Breast epithelium (tissue), 4 donors: ENCODE results near the gene TMEM176B. TPM values are rescaled to one million over a fixed set of nuclear protein-coding genes. Genes with fewer than 3 reads are reported as not detected.

ENCODE experiments used
- DNase-seq, 2 donors: peaks; one replicate each; pipeline ENCODE4 v3.0.0-alpha.2; 2019; ENCODE audit warnings: low spot score in 2 of 2
- H3K27ac ChIP-seq, 2 donors: fragments of 200-600 bp; sonication (generic) in 1 of 2; one replicate each; pipeline ENCODE4 v1.5.1; 2016 to 2019; ENCODE audit warnings: mild to moderate bottlenecking in 1 of 2
- H3K27me3 ChIP-seq, 2 donors: fragments of 200-600 bp; sonication (generic) in 1 of 2; one replicate each; pipeline versions ENCODE4 v1.5.1 to v1.6.0; 2017 to 2019; ENCODE audit warnings: control low read depth in 1 of 2, mild to moderate bottlenecking in 1 of 2
- H3K36me3 ChIP-seq: fragments of 200-600 bp; one replicate; pipeline ENCODE4 v1.5.1; 2019
- H3K4me1 ChIP-seq, 2 donors: fragments of 200-600 bp; sonication (generic); one replicate each; pipeline ENCODE4 v1.5.1; 2016 to 2019; ENCODE audit warnings: control low read depth in 1 of 2
- H3K4me3 ChIP-seq, 3 donors: fragments of 200-600 bp; sonication (generic); 1 replicate in 2 of 3; 2 replicates in 1 of 3; pipeline ENCODE4 v1.5.1; 2016 to 2019; ENCODE audit warnings: mild to moderate bottlenecking in 3 of 3, moderate library complexity in 2 of 3
- H3K9me3 ChIP-seq, 2 donors: fragments of 200-600 bp; sonication (generic) in 1 of 2; one replicate each; pipeline ENCODE4 v1.5.1; 2016 to 2019; ENCODE audit warnings: control low read depth in 1 of 2
- POLR2A ChIP-seq: fragments of 450-650 bp; IDR thresholded peaks from one replicate; pipeline ENCODE4 v1.6.1; 2016; ENCODE audit warnings: antibody characterized with exemption, mild to moderate bottlenecking, moderate library complexity
- POLR2AphosphoS5 ChIP-seq, 3 donors: sonication (generic); formaldehyde crosslinking; IDR thresholded peaks; one replicate each; pipeline ENCODE4 v1.6.1; 2017; ENCODE audit warnings: antibody characterized with exemption in 3 of 3
- intact Hi-C: fragments of 100-400 bp; cut with DNase I; formaldehyde crosslinking; loops from one replicate; pipeline ENCODE4 v1.15.1; 2023; ENCODE audit warnings: low total_unique reads
- total RNA-seq, 3 donors: library from RNA; depleted of rRNA; stranded (reverse); fragments of >200 nt; gene quantifications; one replicate each; pipeline ENCODE4 v1.1.0, GENCODE V29; 2016
- TF ChIP-seq, protein P1 (sequence below), 3 donors: fragments of 450-650 bp; IDR thresholded peaks; one replicate each; pipeline ENCODE4 v1.5.1; 2016 to 2017; ENCODE audit warnings: antibody characterized with exemption in 3 of 3, mild to moderate bottlenecking in 3 of 3, moderate library complexity in 3 of 3

Gene TMEM176B
- total RNA-seq, 3 donors from 2014 or later, result 49.1 to 105 (median 75.5) TPM

DNA sequence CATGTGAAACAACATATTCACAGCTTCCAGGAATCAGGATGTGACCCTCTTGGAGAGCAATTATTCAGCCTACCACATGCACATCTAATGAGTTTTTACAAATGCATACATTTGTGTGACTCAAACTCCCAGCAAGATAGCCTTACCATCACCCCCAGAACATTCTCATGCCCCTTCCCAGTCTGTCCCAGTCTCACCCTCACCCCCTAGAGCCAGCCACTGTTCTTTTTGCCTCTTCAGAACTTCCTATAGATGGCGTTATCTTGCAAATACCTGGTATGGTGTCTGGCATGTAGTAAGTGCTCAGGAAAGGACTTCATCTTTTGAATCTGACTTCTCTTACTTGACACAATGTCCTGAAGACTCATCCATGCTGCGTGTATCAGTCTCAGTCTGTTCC, 28.2 kb upstream of the TMEM176B start:
- DNase-seq, result no peak
- no peaks in the 10 kb centered on the region for H3K27me3 ChIP-seq
- H3K4me1 ChIP-seq, result no peaks in the 10 kb centered on the region
- H3K4me3 ChIP-seq, result no peak overlapping the region
- no peaks in the 10 kb centered on the region for H3K9me3 ChIP-seq
- no peaks in the 10 kb centered on the region for H3K36me3 ChIP-seq
- H3K27ac ChIP-seq, result no peak overlapping the region
- TF ChIP-seq, protein P1, sequence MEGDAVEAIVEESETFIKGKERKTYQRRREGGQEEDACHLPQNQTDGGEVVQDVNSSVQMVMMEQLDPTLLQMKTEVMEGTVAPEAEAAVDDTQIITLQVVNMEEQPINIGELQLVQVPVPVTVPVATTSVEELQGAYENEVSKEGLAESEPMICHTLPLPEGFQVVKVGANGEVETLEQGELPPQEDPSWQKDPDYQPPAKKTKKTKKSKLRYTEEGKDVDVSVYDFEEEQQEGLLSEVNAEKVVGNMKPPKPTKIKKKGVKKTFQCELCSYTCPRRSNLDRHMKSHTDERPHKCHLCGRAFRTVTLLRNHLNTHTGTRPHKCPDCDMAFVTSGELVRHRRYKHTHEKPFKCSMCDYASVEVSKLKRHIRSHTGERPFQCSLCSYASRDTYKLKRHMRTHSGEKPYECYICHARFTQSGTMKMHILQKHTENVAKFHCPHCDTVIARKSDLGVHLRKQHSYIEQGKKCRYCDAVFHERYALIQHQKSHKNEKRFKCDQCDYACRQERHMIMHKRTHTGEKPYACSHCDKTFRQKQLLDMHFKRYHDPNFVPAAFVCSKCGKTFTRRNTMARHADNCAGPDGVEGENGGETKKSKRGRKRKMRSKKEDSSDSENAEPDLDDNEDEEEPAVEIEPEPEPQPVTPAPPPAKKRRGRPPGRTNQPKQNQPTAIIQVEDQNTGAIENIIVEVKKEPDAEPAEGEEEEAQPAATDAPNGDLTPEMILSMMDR (IDR thresholded peaks at IDR 0.05), result no peak
- no peak for TF ChIP-seq POLR2AphosphoS5 (IDR thresholded peaks at IDR 0.05)
- TF ChIP-seq POLR2A, result no peak
- intact Hi-C loops, result no loop called here

DNA sequence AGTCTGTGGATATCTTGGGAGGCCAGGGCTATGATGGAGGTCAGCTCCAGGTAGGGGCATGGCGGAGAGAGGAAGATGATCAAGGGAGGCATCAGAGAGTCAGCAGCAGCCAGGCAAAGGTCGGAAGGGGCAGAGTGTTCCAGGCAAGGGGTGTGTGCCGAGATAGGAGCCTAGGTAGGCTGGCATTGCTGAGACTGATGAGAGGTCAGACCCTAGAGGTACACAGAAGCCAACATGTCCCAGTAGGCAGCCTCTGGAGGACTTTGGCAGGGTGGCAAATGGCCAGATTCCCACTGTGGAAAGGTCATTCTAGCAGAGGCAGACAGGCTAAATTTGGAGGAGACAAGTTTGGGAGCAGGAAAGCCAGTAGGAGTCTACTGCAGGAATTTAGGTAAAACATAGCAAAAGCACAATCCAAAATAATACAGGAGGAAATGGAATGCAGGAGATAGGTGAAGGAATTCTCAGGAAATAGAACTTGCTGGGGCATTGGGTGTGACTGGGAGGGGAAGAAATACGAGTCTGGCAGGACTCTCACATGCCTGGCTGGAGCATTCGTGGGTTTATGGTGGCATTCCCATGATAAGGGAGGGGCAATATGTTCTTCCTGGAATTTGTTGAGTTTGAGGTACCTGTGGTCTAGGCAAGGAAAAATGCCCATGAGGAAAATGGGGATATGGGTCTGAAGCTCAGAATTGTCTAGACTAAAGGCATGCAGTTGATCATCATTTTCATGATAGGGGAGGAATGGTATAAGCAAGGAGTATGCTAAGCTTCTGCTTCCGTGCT, 26.1 kb upstream of the TMEM176B start:
- H3K36me3 ChIP-seq, result no peaks in the 10 kb centered on the region
- no peak for DNase-seq
- H3K27ac ChIP-seq, result no peak overlapping the region
- H3K4me3 ChIP-seq, result no peak overlapping the region
- intact Hi-C loops, result no loop called here
- no peaks in the 10 kb centered on the region for H3K27me3 ChIP-seq
- TF ChIP-seq POLR2AphosphoS5 (IDR thresholded peaks at IDR 0.05), result no peak
- no peak for TF ChIP-seq POLR2A
- TF ChIP-seq, protein P1 (IDR thresholded peaks at IDR 0.05), result no peak
- H3K4me1 ChIP-seq, result no peaks in the 10 kb centered on the region
- no peaks in the 10 kb centered on the region for H3K9me3 ChIP-seq

DNA sequence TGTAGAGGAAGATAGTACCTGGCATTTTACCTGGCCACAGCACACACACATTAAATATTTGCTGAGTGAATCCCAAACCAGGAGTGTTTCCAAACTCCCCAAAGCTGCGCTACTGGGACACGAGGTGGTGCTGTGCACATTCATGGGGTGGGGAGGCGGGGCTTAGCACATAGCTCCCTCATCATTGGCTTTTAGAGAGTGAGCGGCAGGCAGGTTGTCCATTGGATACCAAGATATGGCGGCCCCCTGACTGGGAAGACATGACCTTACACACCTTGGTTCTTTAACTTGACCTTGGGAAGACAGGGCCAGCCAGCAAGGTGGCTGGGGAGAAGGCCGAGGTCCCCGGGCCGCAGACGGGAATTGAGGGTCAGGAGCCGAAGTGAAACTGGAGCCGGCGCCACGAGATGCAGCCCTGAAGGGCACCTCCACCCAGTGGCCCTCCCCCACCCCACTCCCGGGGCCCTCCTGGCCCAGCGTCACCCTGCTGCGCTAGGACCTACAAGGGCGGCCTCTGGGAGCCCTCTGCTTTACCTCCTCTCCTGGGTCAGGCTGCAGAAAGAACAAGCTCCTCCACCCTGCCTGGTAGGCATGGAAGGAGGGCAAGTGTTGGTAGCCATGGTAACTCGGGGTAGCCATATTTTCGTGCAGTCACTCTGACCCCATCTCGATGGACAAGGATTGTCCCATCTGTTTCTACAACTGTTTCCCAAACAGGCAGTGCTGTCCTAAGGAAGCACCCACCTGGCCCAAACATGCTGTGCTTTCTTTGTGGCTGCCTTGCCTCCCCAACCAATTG, 24.4 kb upstream of the TMEM176B start:
- intact Hi-C loops, result no loop called here
- no peak overlapping the region for H3K4me3 ChIP-seq
- H3K36me3 ChIP-seq, result no peaks in the 10 kb centered on the region
- H3K27ac ChIP-seq, result peak overlapping the region in 1 of 2 donors; percentile 12
- no peaks in the 10 kb centered on the region for H3K9me3 ChIP-seq
- H3K4me1 ChIP-seq, result no peaks in the 10 kb centered on the region
- no peaks in the 10 kb centered on the region for H3K27me3 ChIP-seq
- TF ChIP-seq, protein P1 (IDR thresholded peaks at IDR 0.05), result no peak
- TF ChIP-seq POLR2AphosphoS5 (IDR thresholded peaks at IDR 0.05) (no peak), POLR2A (no peak)
- no peak for DNase-seq

DNA sequence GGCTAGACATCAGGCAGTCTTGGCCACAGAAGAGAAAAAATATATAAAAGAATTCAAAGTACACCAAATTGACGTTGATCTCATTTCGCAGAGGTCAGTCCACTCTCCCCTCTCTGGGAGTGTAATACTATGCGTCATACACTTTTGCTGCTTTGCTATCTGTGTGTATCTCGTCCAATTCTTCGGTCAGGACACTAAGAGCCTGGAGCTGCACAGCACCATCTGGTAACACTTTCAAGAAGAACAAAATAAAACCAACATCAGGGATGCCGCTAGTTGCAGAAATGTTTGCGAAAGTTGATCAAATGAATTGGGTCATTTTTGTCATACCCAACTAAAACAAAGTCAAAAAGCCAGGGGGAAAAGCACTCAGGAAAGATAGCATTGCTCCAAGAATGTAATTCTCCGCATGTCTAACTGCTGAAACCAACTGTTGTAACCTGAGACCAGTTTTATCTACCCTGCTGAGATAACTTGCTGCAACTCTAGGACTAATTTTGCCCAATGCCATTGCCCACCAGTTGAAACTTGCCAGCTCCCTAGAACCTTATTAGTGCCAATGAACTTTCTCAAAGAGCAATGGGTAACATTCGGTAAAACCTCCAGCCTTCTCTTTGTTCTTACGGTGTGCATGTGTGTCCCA, 23.4 kb upstream of the TMEM176B start:
- Histone ChIP-seq H3K36me3 (no peaks in the 10 kb centered on the region), H3K27me3 (no peaks in the 10 kb centered on the region), H3K4me3 (no peak overlapping the region), H3K4me1 (no peaks in the 10 kb centered on the region), H3K9me3 (no peaks in the 10 kb centered on the region), H3K27ac (no peak overlapping the region)
- intact Hi-C loops, result no loop called here
- DNase-seq, result no peak
- TF ChIP-seq, protein P1 (IDR thresholded peaks at IDR 0.05), result no peak
- no peak for TF ChIP-seq POLR2A
- TF ChIP-seq POLR2AphosphoS5 (IDR thresholded peaks at IDR 0.05), result no peak
